CD4-positive, alpha-beta T cell treated with Interferon gamma for 1 hour (primary cell): ENCODE data around the gene VHLL.
"Not testable (repeated sequence)": the region's sequence is repeated elsewhere in the genome, so short reads cannot be mapped to it uniquely, and the experiment has no call there.

Experiments used
- DNase-seq: peaks from one replicate; pipeline ENCODE4 v3.0.0-alpha.2; 2020

The VHLL gene

GRCh38 chr1:156298852-156299357 lies at the start of gene VHLL:
Gene VHLL (minus strand): TSS chr1:156299307. CDS start chr1:156299189, 118 bp downstream.
- DNase-seq, result no peak

GRCh38 chr1:156347331-156347730 lies 48.2 kb upstream of the VHLL start:
- DNase-seq, result no peak

GRCh38 chr1:156346636-156347035 lies 47.5 kb upstream of the VHLL start:
- DNase-seq, result no peak

GRCh38 chr1:156346035-156346434 lies 46.9 kb upstream of the VHLL start:
- DNase-seq, result not testable (repeated sequence)

- no peak for DNase-seq
Observed at GRCh38 chr1:156344409-156344808, 45.3 kb upstream of the VHLL start.

- DNase-seq, result no peak
Observed at GRCh38 chr1:156342166-156342955, 43.3 kb upstream of the VHLL start.

- peak; percentile 100 for DNase-seq
Observed at GRCh38 chr1:156338180-156338976, 39.3 kb upstream of the VHLL start, which contains the start of the genes CCT3 and TSACC. Gene CCT3 (minus strand): TSS chr1:156338292. CDS start chr1:156338184, 108 bp downstream. Gene TSACC (plus strand): TSS chr1:156338526. CDS start chr1:156339758, 1,232 bp downstream.

- no peak for DNase-seq
Observed at GRCh38 chr1:156337888-156338179, 38.7 kb upstream of the VHLL start.

- DNase-seq, result no peak
Observed at GRCh38 chr1:156337052-156337887, 38.2 kb upstream of the VHLL start.

- DNase-seq, result no peak
Observed at GRCh38 chr1:156336242-156336641, 37.1 kb upstream of the VHLL start.

GRCh38 chr1:156323179-156323578 lies 24.1 kb upstream of the VHLL start:
- DNase-seq, result not testable (repeated sequence)

GRCh38 chr1:156320560-156320959 lies 21.5 kb upstream of the VHLL start:
- DNase-seq, result no peak

GRCh38 chr1:156319664-156320063 lies 20.6 kb upstream of the VHLL start:
- DNase-seq, result no peak

- DNase-seq, result no peak
Observed at GRCh38 chr1:156316909-156317308, 17.8 kb upstream of the VHLL start.

- no peak for DNase-seq
Observed at GRCh38 chr1:156310962-156311361, 11.9 kb upstream of the VHLL start.

GRCh38 chr1:156308078-156308477 lies 9.0 kb upstream of the VHLL start:
- no peak for DNase-seq

GRCh38 chr1:156305215-156305614 lies 6.1 kb upstream of the VHLL start:
- DNase-seq, result no peak

- no peak for DNase-seq
Observed at GRCh38 chr1:156303241-156303640, 4.1 kb upstream of the VHLL start.

- peak; percentile 44 for DNase-seq
Observed at GRCh38 chr1:156295391-156295947, 3.6 kb downstream of the VHLL start, which contains the start of gene GLMP. Gene GLMP (minus strand): TSS chr1:156295679. CDS start chr1:156295645, 34 bp downstream.

GRCh38 chr1:156293895-156294294 lies 5.2 kb downstream of the VHLL start:
- no peak for DNase-seq

- no peak for DNase-seq
Observed at GRCh38 chr1:156293098-156293434, 6.0 kb downstream of the VHLL start.

GRCh38 chr1:156291226-156292061 lies 7.7 kb downstream of the VHLL start:
- peak; percentile 64 for DNase-seq
